SK-N-SH treated with all-trans-retinoic acid at 6 μM for 48 hours (cell line): Measurements from ENCODE around the gene PBX3.

Source experiments
- ARNTL ChIP-seq: fragments of 450-650 bp; formaldehyde crosslinking; IDR thresholded peaks from 2 replicates; pipeline ENCODE4 v1.5.0; 2020; ENCODE audit warnings: low read depth, mild to moderate bottlenecking, moderate library complexity, borderline replicate concordance
- CSDC2 ChIP-seq: fragments of 250-450 bp; sonication (Bioruptor Pico); IDR thresholded peaks from 2 replicates; pipeline ENCODE4 v1.5.0; 2020; ENCODE audit warnings: mild to moderate bottlenecking, moderate library complexity
- OSR1 ChIP-seq: fragments of 250-450 bp; sonication (Bioruptor Pico); IDR thresholded peaks from 2 replicates; pipeline ENCODE4 v1.8.0; 2022; ENCODE audit warnings: moderate library complexity, mild to moderate bottlenecking, inconsistent platforms
- TF ChIP-seq, protein P1 (sequence below): fragments of 250-450 bp; sonication (Bioruptor Pico); IDR thresholded peaks from 2 replicates; pipeline ENCODE4 v1.5.0; 2020; ENCODE audit warnings: mild to moderate bottlenecking, moderate library complexity
- TF ChIP-seq, protein P2 (sequence below): fragments of 250-450 bp; sonication (Bioruptor Pico); IDR thresholded peaks from 2 replicates; pipeline ENCODE4 v1.5.1; 2020; ENCODE audit warnings: low read depth, mild to moderate bottlenecking, moderate library complexity
- TF ChIP-seq, protein P3 (sequence below): fragments of 250-450 bp; sonication (Bioruptor Pico); IDR thresholded peaks from 2 replicates; pipeline ENCODE4 v1.8.0; 2020; ENCODE audit warnings: mild to moderate bottlenecking, moderate library complexity, borderline replicate concordance

DNA sequence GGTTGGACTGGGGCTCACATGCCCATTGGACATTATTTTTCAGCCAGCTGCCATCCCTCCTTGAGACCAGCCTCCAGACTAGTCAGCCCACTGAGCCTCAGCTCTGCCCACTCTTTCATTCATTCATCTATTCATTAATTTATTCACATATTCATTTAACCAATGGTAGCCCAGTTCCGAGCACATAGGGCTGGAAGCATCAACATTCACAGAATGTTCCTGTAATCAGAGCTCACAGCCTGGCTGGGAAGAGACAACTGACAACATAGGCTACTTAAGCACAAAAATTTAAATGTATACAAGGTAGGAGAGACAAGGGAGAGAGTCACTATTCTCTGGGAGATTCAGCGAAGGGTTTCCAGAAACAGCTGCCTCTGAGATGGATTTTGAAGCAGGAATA, 17.0 kb upstream of the PBX3 start:
- TF ChIP-seq OSR1 (CRISPR knock-in tag) (no peak), ARNTL (CRISPR knock-in tag) (no peak), CSDC2 (CRISPR knock-in tag) (no peak)
- TF ChIP-seq, protein P1, sequence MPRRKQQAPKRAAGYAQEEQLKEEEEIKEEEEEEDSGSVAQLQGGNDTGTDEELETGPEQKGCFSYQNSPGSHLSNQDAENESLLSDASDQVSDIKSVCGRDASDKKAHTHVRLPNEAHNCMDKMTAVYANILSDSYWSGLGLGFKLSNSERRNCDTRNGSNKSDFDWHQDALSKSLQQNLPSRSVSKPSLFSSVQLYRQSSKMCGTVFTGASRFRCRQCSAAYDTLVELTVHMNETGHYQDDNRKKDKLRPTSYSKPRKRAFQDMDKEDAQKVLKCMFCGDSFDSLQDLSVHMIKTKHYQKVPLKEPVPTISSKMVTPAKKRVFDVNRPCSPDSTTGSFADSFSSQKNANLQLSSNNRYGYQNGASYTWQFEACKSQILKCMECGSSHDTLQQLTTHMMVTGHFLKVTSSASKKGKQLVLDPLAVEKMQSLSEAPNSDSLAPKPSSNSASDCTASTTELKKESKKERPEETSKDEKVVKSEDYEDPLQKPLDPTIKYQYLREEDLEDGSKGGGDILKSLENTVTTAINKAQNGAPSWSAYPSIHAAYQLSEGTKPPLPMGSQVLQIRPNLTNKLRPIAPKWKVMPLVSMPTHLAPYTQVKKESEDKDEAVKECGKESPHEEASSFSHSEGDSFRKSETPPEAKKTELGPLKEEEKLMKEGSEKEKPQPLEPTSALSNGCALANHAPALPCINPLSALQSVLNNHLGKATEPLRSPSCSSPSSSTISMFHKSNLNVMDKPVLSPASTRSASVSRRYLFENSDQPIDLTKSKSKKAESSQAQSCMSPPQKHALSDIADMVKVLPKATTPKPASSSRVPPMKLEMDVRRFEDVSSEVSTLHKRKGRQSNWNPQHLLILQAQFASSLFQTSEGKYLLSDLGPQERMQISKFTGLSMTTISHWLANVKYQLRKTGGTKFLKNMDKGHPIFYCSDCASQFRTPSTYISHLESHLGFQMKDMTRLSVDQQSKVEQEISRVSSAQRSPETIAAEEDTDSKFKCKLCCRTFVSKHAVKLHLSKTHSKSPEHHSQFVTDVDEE, result no peak
- TF ChIP-seq, protein P2, sequence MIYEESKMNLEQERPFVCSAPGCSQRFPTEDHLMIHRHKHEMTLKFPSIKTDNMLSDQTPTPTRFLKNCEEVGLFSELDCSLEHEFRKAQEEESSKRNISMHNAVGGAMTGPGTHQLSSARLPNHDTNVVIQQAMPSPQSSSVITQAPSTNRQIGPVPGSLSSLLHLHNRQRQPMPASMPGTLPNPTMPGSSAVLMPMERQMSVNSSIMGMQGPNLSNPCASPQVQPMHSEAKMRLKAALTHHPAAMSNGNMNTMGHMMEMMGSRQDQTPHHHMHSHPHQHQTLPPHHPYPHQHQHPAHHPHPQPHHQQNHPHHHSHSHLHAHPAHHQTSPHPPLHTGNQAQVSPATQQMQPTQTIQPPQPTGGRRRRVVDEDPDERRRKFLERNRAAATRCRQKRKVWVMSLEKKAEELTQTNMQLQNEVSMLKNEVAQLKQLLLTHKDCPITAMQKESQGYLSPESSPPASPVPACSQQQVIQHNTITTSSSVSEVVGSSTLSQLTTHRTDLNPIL, result no peak
- TF ChIP-seq, protein P3, sequence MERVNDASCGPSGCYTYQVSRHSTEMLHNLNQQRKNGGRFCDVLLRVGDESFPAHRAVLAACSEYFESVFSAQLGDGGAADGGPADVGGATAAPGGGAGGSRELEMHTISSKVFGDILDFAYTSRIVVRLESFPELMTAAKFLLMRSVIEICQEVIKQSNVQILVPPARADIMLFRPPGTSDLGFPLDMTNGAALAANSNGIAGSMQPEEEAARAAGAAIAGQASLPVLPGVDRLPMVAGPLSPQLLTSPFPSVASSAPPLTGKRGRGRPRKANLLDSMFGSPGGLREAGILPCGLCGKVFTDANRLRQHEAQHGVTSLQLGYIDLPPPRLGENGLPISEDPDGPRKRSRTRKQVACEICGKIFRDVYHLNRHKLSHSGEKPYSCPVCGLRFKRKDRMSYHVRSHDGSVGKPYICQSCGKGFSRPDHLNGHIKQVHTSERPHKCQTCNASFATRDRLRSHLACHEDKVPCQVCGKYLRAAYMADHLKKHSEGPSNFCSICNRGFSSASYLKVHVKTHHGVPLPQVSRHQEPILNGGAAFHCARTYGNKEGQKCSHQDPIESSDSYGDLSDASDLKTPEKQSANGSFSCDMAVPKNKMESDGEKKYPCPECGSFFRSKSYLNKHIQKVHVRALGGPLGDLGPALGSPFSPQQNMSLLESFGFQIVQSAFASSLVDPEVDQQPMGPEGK (CRISPR knock-in tag), result no peak
